ENCODE results near the gene MTFMT.
A peak's percentile ranks its signal among the peaks of the same experiment; 100 is the strongest.

MTFMT gene

DNA sequence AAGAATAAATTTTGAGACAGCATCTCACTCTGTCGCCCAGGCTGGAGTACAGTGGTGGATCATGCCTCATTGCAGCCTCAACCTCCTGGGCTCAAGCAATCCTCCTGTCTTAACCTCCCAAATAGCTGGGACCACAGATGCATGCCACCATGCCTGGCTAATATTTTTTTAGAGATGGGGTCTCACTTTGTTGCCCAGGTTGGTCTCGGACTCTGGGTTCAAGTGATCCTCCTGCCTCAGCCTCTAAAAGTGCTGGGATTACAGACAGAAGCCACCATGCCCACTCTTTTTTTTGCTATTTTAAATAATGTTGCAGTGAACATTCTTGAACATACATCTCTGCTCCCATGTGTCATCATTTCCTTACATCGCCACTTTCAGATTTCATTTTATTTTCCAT is 9.0 kb upstream of the MTFMT start:
- H3K36me3 ChIP-seq (ENCODE audit: control insufficient read depth, insufficient read depth, low read length) = no peaks in the 10 kb centered on the region
- H3K27ac ChIP-seq (ENCODE audit: low read depth, low read length) = no peak overlapping the region
- H3K9me3 ChIP-seq (ENCODE audit: control insufficient read depth, insufficient read depth, low read depth, low read length) = no peaks in the 10 kb centered on the region
- no peak overlapping the region for H3K4me3 ChIP-seq (ENCODE audit: low read depth, low read length)
- no peak overlapping the region for H3K9ac ChIP-seq (ENCODE audit: low read length)
- H3K4me1 ChIP-seq (ENCODE audit: control insufficient read depth, insufficient read depth, low read length) = no peaks in the 10 kb centered on the region
- H3K27me3 ChIP-seq (ENCODE audit: control insufficient read depth, insufficient read depth, low read length) = no peaks in the 10 kb centered on the region

DNA sequence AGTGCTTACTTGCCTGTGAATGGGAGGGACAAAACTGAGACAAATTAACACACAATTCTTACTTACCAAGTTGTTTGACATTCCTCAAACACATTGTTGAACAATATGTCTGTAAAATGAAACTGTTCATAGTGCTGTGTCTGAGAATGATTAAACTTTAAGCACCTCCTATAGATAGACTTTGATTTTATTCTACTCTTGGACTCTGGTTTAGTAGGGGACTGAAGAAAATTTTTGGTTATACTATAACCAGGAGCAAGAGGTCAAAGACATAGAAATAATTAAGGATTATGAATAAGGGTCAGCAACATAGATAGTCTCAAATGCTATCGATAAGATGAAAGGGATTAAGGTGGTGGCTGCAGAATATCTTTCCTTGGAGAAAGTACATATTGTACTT is 7.9 kb upstream of the MTFMT start:
- Histone ChIP-seq H3K27ac (ENCODE audit: low read depth, low read length) (no peak overlapping the region), H3K4me3 (ENCODE audit: low read depth, low read length) (no peak overlapping the region), H3K36me3 (ENCODE audit: control insufficient read depth, insufficient read depth, low read length) (no peaks in the 10 kb centered on the region), H3K9me3 (ENCODE audit: control insufficient read depth, insufficient read depth, low read depth, low read length) (no peaks in the 10 kb centered on the region), H3K27me3 (ENCODE audit: control insufficient read depth, insufficient read depth, low read length) (no peaks in the 10 kb centered on the region), H3K9ac (ENCODE audit: low read length) (no peak overlapping the region), H3K4me1 (ENCODE audit: control insufficient read depth, insufficient read depth, low read length) (no peaks in the 10 kb centered on the region; the same call in 1 of the 2 replicates)

DNA sequence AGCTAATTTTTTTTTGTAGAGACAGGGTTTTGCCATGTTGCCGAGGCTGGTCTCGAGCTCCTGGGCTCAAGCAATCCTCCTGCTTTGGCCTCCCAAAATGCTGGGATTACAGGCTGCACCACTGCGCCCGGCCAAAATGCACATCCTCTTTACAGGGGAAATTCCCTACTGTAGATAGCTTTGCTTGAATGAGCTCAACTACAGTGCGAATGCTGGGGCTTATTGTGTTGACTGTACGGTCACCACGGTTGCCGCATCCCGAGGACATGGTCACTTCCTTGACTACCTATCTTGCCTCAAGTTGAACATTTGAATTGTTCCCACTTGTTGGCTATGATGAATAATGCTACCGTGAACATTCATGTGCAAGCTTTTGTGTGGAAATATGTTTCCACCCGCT is 5.3 kb upstream of the MTFMT start:
- no peaks in the 10 kb centered on the region for H3K36me3 ChIP-seq (ENCODE audit: control insufficient read depth, insufficient read depth, low read length)
- no peak overlapping the region for H3K4me3 ChIP-seq (ENCODE audit: low read depth, low read length)
- no peaks in the 10 kb centered on the region for H3K27me3 ChIP-seq (ENCODE audit: control insufficient read depth, insufficient read depth, low read length)
- H3K9me3 ChIP-seq (ENCODE audit: control insufficient read depth, insufficient read depth, low read depth, low read length) = no peaks in the 10 kb centered on the region
- no peak overlapping the region for H3K27ac ChIP-seq (ENCODE audit: low read depth, low read length)
- H3K4me1 ChIP-seq (ENCODE audit: control insufficient read depth, insufficient read depth, low read length) = no peaks in the 10 kb centered on the region; the same call in 1 of the 2 replicates
- no peak overlapping the region for H3K9ac ChIP-seq (ENCODE audit: low read length)

GRCh38 chr15:65033659-65034269 is 4.3 kb upstream of the MTFMT start:
- Histone ChIP-seq H3K27me3 (ENCODE audit: control insufficient read depth, insufficient read depth, low read length) (no peaks in the 10 kb centered on the region), H3K27ac (ENCODE audit: low read depth, low read length) (no peak overlapping the region), H3K4me3 (ENCODE audit: low read depth, low read length) (no peak overlapping the region), H3K9ac (ENCODE audit: low read length) (no peak overlapping the region), H3K36me3 (ENCODE audit: control insufficient read depth, insufficient read depth, low read length) (no peaks in the 10 kb centered on the region), H3K9me3 (ENCODE audit: control insufficient read depth, insufficient read depth, low read depth, low read length) (no peaks in the 10 kb centered on the region), H3K4me1 (ENCODE audit: control insufficient read depth, insufficient read depth, low read length) (no peaks in the 10 kb centered on the region; the same call in 1 of the 2 replicates)

GRCh38 chr15:65032801-65033537 is 3.5 kb upstream of the MTFMT start:
- H3K4me1 ChIP-seq (ENCODE audit: control insufficient read depth, insufficient read depth, low read length) = peaks cover 5% of the 10 kb centered on the region; the same call in 1 of the 2 replicates
- H3K4me3 ChIP-seq (ENCODE audit: low read depth, low read length) = no peak overlapping the region
- no peak overlapping the region for H3K9ac ChIP-seq (ENCODE audit: low read length)
- H3K27me3 ChIP-seq (ENCODE audit: control insufficient read depth, insufficient read depth, low read length) = no peaks in the 10 kb centered on the region
- no peaks in the 10 kb centered on the region for H3K9me3 ChIP-seq (ENCODE audit: control insufficient read depth, insufficient read depth, low read depth, low read length)
- H3K27ac ChIP-seq (ENCODE audit: low read depth, low read length) = no peak overlapping the region
- no peaks in the 10 kb centered on the region for H3K36me3 ChIP-seq (ENCODE audit: control insufficient read depth, insufficient read depth, low read length)

DNA sequence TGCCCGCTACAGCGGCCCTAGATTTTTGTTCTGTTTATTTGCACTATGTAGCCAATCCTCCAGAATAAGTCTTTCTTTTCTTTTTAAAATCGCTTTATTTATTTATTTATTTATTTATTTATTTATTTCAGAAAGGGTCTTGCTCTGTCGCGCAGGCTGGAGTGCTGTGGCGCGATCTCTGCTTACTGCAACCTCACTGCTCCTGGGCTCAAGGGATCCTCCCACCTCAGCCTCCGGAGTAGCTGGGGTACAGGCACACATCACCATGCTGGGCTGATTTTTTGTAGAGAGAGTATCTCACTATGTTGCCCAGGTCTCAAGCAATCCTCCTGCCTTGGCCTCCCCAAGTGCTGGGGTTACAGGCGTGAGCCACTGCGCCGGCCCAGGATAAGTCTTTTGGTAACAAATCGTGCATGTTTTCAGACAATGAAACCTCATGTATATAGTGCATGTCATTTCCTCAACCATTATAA is 333 bp upstream of the MTFMT start:
- no peaks in the 10 kb centered on the region for H3K9me3 ChIP-seq (ENCODE audit: control insufficient read depth, insufficient read depth, low read depth, low read length)
- peaks cover 8% of the 10 kb centered on the region; the same call in 1 of the 2 replicates for H3K4me1 ChIP-seq (ENCODE audit: control insufficient read depth, insufficient read depth, low read length)
- peaks cover 19% of the 10 kb centered on the region for H3K36me3 ChIP-seq (ENCODE audit: control insufficient read depth, insufficient read depth, low read length)
- no peak overlapping the region for H3K9ac ChIP-seq (ENCODE audit: low read length)
- no peaks in the 10 kb centered on the region for H3K27me3 ChIP-seq (ENCODE audit: control insufficient read depth, insufficient read depth, low read length)
- H3K27ac ChIP-seq (ENCODE audit: low read depth, low read length) = no peak overlapping the region
- H3K4me3 ChIP-seq (ENCODE audit: low read depth, low read length) = peak overlapping the region; percentile 96

GRCh38 chr15:65028338-65028737 is 1.1 kb downstream of the MTFMT start:
- H3K27me3 ChIP-seq (ENCODE audit: control insufficient read depth, insufficient read depth, low read length) = no peaks in the 10 kb centered on the region
- no peak overlapping the region for H3K27ac ChIP-seq (ENCODE audit: low read depth, low read length)
- peaks cover 8% of the 10 kb centered on the region; the same call in 1 of the 2 replicates for H3K4me1 ChIP-seq (ENCODE audit: control insufficient read depth, insufficient read depth, low read length)
- no peaks in the 10 kb centered on the region for H3K9me3 ChIP-seq (ENCODE audit: control insufficient read depth, insufficient read depth, low read depth, low read length)
- peak overlapping the region; percentile 96 for H3K4me3 ChIP-seq (ENCODE audit: low read depth, low read length)
- peaks cover 27% of the 10 kb centered on the region for H3K36me3 ChIP-seq (ENCODE audit: control insufficient read depth, insufficient read depth, low read length)
- no peak overlapping the region for H3K9ac ChIP-seq (ENCODE audit: low read length)

DNA sequence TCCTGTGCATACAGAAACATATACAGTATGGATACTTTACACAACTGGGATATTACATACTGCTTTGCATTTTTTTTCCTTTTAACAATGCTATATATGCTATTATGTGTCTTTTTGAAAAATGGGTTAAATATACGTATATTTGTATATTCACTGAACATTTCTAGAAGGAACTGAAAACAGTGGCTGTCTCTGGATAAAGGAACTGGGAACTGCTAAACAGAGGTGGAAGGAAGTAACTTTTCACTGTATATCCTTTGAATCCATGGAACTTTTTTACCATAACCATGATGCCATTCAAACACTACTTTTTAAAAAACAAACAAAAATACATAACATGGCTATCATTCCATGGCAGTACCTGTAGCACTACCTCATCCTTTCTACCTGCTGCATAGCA is 1.8 kb downstream of the MTFMT start:
- peaks cover 27% of the 10 kb centered on the region for H3K36me3 ChIP-seq (ENCODE audit: control insufficient read depth, insufficient read depth, low read length)
- H3K27me3 ChIP-seq (ENCODE audit: control insufficient read depth, insufficient read depth, low read length) = no peaks in the 10 kb centered on the region
- peaks cover 8% of the 10 kb centered on the region; the same call in 1 of the 2 replicates for H3K4me1 ChIP-seq (ENCODE audit: control insufficient read depth, insufficient read depth, low read length)
- no peak overlapping the region for H3K9ac ChIP-seq (ENCODE audit: low read length)
- H3K4me3 ChIP-seq (ENCODE audit: low read depth, low read length) = 0 out of 2 replicates have a peak overlapping the region, but pooled peaks have one; percentile 96
- no peaks in the 10 kb centered on the region for H3K9me3 ChIP-seq (ENCODE audit: control insufficient read depth, insufficient read depth, low read depth, low read length)
- H3K27ac ChIP-seq (ENCODE audit: low read depth, low read length) = no peak overlapping the region

- no peaks in the 10 kb centered on the region for H3K27me3 ChIP-seq (ENCODE audit: control insufficient read depth, insufficient read depth, low read length)
- no peak overlapping the region for H3K27ac ChIP-seq (ENCODE audit: low read depth, low read length)
- H3K9me3 ChIP-seq (ENCODE audit: control insufficient read depth, insufficient read depth, low read depth, low read length) = no peaks in the 10 kb centered on the region
- no peak overlapping the region for H3K4me3 ChIP-seq (ENCODE audit: low read depth, low read length)
- H3K36me3 ChIP-seq (ENCODE audit: control insufficient read depth, insufficient read depth, low read length) = peaks cover 27% of the 10 kb centered on the region
- 0 out of 2 replicates have a peak, but pooled peaks cover 8% of the 10 kb centered on the region for H3K4me1 ChIP-seq (ENCODE audit: control insufficient read depth, insufficient read depth, low read length)
- H3K9ac ChIP-seq (ENCODE audit: low read length) = no peak overlapping the region
Measured at GRCh38 chr15:65026756-65027155, 2.7 kb downstream of the MTFMT start.

DNA sequence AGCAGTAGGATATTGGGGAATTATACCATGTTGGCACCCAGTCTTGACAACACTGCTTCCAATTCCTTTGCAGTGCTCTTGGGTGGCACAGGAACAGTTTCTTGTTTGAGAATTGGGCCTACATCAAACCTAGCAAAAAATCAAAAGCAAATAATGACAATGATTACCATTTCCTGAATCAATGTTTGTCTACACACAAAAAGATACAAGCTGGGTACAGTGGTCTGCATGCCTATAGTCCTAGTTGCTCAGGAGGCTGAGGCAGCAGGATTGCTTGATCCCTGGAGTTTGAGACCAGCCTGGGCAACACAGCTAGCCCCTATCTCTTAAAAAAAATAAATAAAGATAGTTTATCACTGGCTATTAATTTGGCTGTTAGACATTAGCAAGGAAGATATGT is 8.0 kb downstream of the MTFMT start:
- Histone ChIP-seq H3K9me3 (ENCODE audit: control insufficient read depth, insufficient read depth, low read depth, low read length) (no peaks in the 10 kb centered on the region), H3K36me3 (ENCODE audit: control insufficient read depth, insufficient read depth, low read length) (peaks cover 68% of the 10 kb centered on the region), H3K27me3 (ENCODE audit: control insufficient read depth, insufficient read depth, low read length) (no peaks in the 10 kb centered on the region), H3K9ac (ENCODE audit: low read length) (no peak overlapping the region), H3K4me3 (ENCODE audit: low read depth, low read length) (no peak overlapping the region), H3K27ac (ENCODE audit: low read depth, low read length) (no peak overlapping the region), H3K4me1 (ENCODE audit: control insufficient read depth, insufficient read depth, low read length) (no peaks in the 10 kb centered on the region)

GRCh38 chr15:65020419-65020818 is 9.0 kb downstream of the MTFMT start:
- Histone ChIP-seq H3K9ac (ENCODE audit: low read length) (no peak overlapping the region), H3K36me3 (ENCODE audit: control insufficient read depth, insufficient read depth, low read length) (peaks cover 70% of the 10 kb centered on the region), H3K9me3 (ENCODE audit: control insufficient read depth, insufficient read depth, low read depth, low read length) (no peaks in the 10 kb centered on the region), H3K27me3 (ENCODE audit: control insufficient read depth, insufficient read depth, low read length) (no peaks in the 10 kb centered on the region), H3K4me3 (ENCODE audit: low read depth, low read length) (no peak overlapping the region), H3K4me1 (ENCODE audit: control insufficient read depth, insufficient read depth, low read length) (no peaks in the 10 kb centered on the region), H3K27ac (ENCODE audit: low read depth, low read length) (no peak overlapping the region)
